SK-N-SH (cell line): Measurements from ENCODE around the gene PLD3. TPM values are rescaled to one million over a fixed set of nuclear protein-coding genes. Genes with fewer than 3 reads are reported as not detected.

Experiments used
- CTCF ChIA-PET: fragments of 300-600, 350-600 bp; formaldehyde crosslinking; extraction: SDS; loops from one replicate; lab custom pipeline; 2021; lab: Yijun Ruan, JAX
- POLR2A ChIA-PET: fragments of 350-600 bp; sonication (Branson Sonifier 250); formaldehyde crosslinking; extraction: SDS; loops from one replicate; lab custom pipeline; 2020; ENCODE audit warnings: antibody characterized with exemption, inconsistent platforms; lab: Yijun Ruan, JAX
- DNase-seq: peaks from one replicate; pipeline ENCODE4 v3.0.0; 2012
- H2AFZ ChIP-seq: fragments of 200-600 bp; sonication (generic); 2 replicates; pipeline ENCODE4 v1.8.1; 2016; ENCODE audit warnings: antibody characterized with exemption, mild to moderate bottlenecking, low read depth
- H3F3A ChIP-seq: fragments of 200-600 bp; sonication (generic); replicated peaks from 2 replicates; pipeline ENCODE3; 2016; ENCODE audit warnings: antibody characterized with exemption, mild to moderate bottlenecking; ENCODE audit not compliant: insufficient read depth
- H3K27ac ChIP-seq, 2 experiments: fragments of 200-500 bp in 1 of 2; fragments of 200-600 bp in 1 of 2; sonication (Bioruptor generic) in 1 of 2; sonication (generic), shearing (Covaris generic) in 1 of 2; 2 replicates each; pipeline versions ENCODE4 v1.5.1 to v1.6.1; 2014 to 2016; ENCODE audit warnings: low read depth in 2 of 2, inconsistent platforms in 1 of 2, low read length in 1 of 2, mild to moderate bottlenecking in 1 of 2, mixed read lengths in 1 of 2
- H3K27me3 ChIP-seq: fragments of 200-600 bp; sonication (generic), shearing (Covaris generic); 2 replicates; pipeline ENCODE4 v1.6.1; 2016; ENCODE audit warnings: mixed run types; ENCODE audit not compliant: insufficient read depth
- H3K36me3 ChIP-seq, 2 experiments: fragments of 200-500 bp in 1 of 2; fragments of 200-600 bp in 1 of 2; sonication (Bioruptor generic) in 1 of 2; sonication (generic) in 1 of 2; replicated peaks in 1 of 2; 2 replicates each; pipeline versions ENCODE3 to v1.5.1; 2014 to 2016; ENCODE audit warnings: low read length in 1 of 2, mild to moderate bottlenecking in 1 of 2; ENCODE audit not compliant: insufficient read depth in 2 of 2, control insufficient read depth in 1 of 2
- H3K4me1 ChIP-seq, 2 experiments: fragments of 200-500 bp in 1 of 2; fragments of 200-600 bp in 1 of 2; sonication (Bioruptor generic) in 1 of 2; sonication (generic), shearing (Covaris generic) in 1 of 2; 2 replicates each; pipeline versions ENCODE4 v1.5.1 to v1.6.1; 2014 to 2016; ENCODE audit warnings: low read depth in 1 of 2, low read length in 1 of 2, mixed run types in 1 of 2; ENCODE audit not compliant: insufficient read depth in 2 of 2, control insufficient read depth in 1 of 2
- H3K4me2 ChIP-seq: fragments of 200-600 bp; sonication (generic), shearing (Covaris generic); 2 replicates; pipeline ENCODE4 v1.6.1; 2017; ENCODE audit warnings: mixed run types
- H3K4me3 ChIP-seq, 2 experiments: fragments of 200-500 bp in 1 of 2; fragments of 200-600 bp in 1 of 2; sonication (Bioruptor generic) in 1 of 2; sonication (generic), shearing (Covaris generic) in 1 of 2; 2 replicates each; pipeline versions ENCODE4 v1.5.1 to v1.8.1; 2014 to 2016; ENCODE audit warnings: low read depth in 2 of 2, inconsistent platforms in 1 of 2, low read length in 1 of 2, mild to moderate bottlenecking in 1 of 2, mixed read lengths in 1 of 2, moderate library complexity in 1 of 2
- H3K79me2 ChIP-seq: fragments of 200-600 bp; sonication (generic); 2 replicates; pipeline ENCODE4 v1.8.1; 2017; ENCODE audit warnings: mild to moderate bottlenecking; ENCODE audit not compliant: insufficient read depth
- H3K9ac ChIP-seq: fragments of 200-600 bp; sonication (generic); 2 replicates; pipeline ENCODE4 v1.6.1; 2017; ENCODE audit warnings: mixed run types
- H3K9me2 ChIP-seq: fragments of 200-600 bp; sonication (generic); 2 replicates; pipeline ENCODE4 v1.6.1; 2017; ENCODE audit warnings: mixed run types
- H3K9me3 ChIP-seq: fragments of 200-600 bp; sonication (generic); 2 replicates; pipeline ENCODE4 v1.6.1; 2017; ENCODE audit warnings: mixed run types, mild to moderate bottlenecking, moderate library complexity
- H4K20me1 ChIP-seq: fragments of 200-600 bp; sonication (generic); 2 replicates; pipeline ENCODE4 v1.6.1; 2017; ENCODE audit warnings: mild to moderate bottlenecking, mixed run types; ENCODE audit not compliant: insufficient read depth
- EP300 ChIP-seq, 2 experiments: IDR thresholded peaks; 2 replicates each; pipeline versions ENCODE4 v1.4.0 to v1.6.1; 2012; ENCODE audit warnings: borderline replicate concordance in 1 of 2, low read depth in 1 of 2, low read length in 1 of 2
- EZH2phosphoT487 ChIP-seq: fragments of 200-600 bp; sonication (generic); IDR thresholded peaks from 2 replicates; pipeline ENCODE4 v1.6.1; 2017; ENCODE audit warnings: low read depth, mixed run types, mild to moderate bottlenecking, antibody characterized with exemption, moderate library complexity, borderline replicate concordance
- FOXM1 ChIP-seq: IDR thresholded peaks from 2 replicates; pipeline ENCODE4 v1.4.0; 2012; ENCODE audit warnings: low read depth, mild to moderate bottlenecking
- GATA2 ChIP-seq: sonication (generic); formaldehyde crosslinking; IDR thresholded peaks from 2 replicates; pipeline ENCODE4 v1.5.0; 2020; ENCODE audit warnings: mild to moderate bottlenecking, missing genetic modification reagents
- NRF1 ChIP-seq: IDR thresholded peaks from 2 replicates; pipeline ENCODE4 v1.6.1; 2012; ENCODE audit warnings: low read depth, mild to moderate bottlenecking, low read length
- POLR2AphosphoS5 ChIP-seq: IDR thresholded peaks from 2 replicates; pipeline ENCODE4 v1.6.1; 2012; ENCODE audit warnings: low read depth, low read length
- RXRA ChIP-seq: IDR thresholded peaks from 2 replicates; pipeline ENCODE4 v1.4.0; 2012; ENCODE audit warnings: low read depth, mild to moderate bottlenecking, borderline replicate concordance
- SMC3 ChIP-seq: IDR thresholded peaks from 2 replicates; pipeline ENCODE4 v1.6.1; 2012; ENCODE audit warnings: low read depth, low read length, improper control_type of control experiment
- TCF12 ChIP-seq: IDR thresholded peaks from 2 replicates; pipeline ENCODE4 v1.4.0; 2012
- WGBS: methylation state at CpG from one replicate; pipeline ENCODE4 v1.1.6; 2017; ENCODE audit warnings: low lambda C conversion rate; 5-methylcytosine and 5-hydroxymethylcytosine counted together
- polyA plus RNA-seq, 3 experiments: library from polyadenylated mRNA; depleted of rRNA; stranded (reverse); fragments of >200 nt; gene quantifications; 2 replicates each; pipeline ENCODE4 v1.2.3, GENCODE V29; 2012
- TF ChIP-seq, protein P1 (sequence below): IDR thresholded peaks from 2 replicates; pipeline ENCODE4 v1.4.0; 2012; ENCODE audit warnings: low read depth, borderline replicate concordance
- TF ChIP-seq, protein P2 (sequence below): IDR thresholded peaks from 2 replicates; pipeline ENCODE4; 2012
- TF ChIP-seq, protein P3 (sequence below): IDR thresholded peaks from 2 replicates; pipeline ENCODE4 v1.6.1; 2012; ENCODE audit warnings: mild to moderate bottlenecking, low read depth, low read length, moderate library complexity
- TF ChIP-seq, protein P4 (sequence below): fragments of 200-600 bp; sonication (generic); IDR thresholded peaks from 2 replicates; pipeline ENCODE4 v1.6.1; 2017; ENCODE audit warnings: antibody characterized with exemption, mild to moderate bottlenecking, moderate library complexity

Gene PLD3
- polyA plus RNA-seq, 1 of the 3 experiments (the other 2 are of a cell fraction): 511 TPM

DNA sequence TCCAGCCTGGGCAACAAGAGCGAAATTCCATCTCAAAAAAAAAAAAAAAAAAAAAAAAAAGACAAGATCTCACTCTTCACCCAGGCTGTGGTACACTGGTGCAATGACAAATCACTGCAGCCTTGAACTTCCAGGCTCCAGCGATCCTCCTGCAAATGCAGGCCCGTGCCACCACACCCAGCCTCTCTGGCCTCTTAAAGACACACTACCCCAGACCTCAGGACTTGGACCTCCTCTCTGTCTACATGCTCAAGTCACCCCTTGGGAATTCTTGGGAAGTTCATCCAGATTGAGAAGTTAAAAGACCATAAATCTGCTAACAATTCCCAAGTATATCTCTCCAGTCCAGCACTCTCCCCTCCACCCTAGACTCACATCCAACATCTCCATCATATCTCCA lies 52.1 kb downstream of the PLD3 start:
- TF ChIP-seq RXRA: no peak
- no peak for TF ChIP-seq NRF1
- TF ChIP-seq, protein P1, sequence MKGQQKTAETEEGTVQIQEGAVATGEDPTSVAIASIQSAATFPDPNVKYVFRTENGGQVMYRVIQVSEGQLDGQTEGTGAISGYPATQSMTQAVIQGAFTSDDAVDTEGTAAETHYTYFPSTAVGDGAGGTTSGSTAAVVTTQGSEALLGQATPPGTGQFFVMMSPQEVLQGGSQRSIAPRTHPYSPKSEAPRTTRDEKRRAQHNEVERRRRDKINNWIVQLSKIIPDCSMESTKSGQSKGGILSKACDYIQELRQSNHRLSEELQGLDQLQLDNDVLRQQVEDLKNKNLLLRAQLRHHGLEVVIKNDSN: no peak
- no peak for TF ChIP-seq POLR2AphosphoS5
- no peak for TF ChIP-seq SMC3
- TF ChIP-seq, protein P2, sequence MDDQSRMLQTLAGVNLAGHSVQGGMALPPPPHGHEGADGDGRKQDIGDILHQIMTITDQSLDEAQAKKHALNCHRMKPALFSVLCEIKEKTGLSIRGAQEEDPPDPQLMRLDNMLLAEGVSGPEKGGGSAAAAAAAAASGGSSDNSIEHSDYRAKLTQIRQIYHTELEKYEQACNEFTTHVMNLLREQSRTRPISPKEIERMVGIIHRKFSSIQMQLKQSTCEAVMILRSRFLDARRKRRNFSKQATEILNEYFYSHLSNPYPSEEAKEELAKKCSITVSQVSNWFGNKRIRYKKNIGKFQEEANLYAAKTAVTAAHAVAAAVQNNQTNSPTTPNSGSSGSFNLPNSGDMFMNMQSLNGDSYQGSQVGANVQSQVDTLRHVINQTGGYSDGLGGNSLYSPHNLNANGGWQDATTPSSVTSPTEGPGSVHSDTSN: no peak
- TF ChIP-seq TCF12: no peak
- TF ChIP-seq EZH2phosphoT487: no peak
- TF ChIP-seq FOXM1: no peak
- no peak for TF ChIP-seq EP300 (IDR thresholded peaks at IDR 0.05; ENCODE audit: borderline replicate concordance in 1 of 2, low read depth in 1 of 2, low read length in 1 of 2)
- TF ChIP-seq GATA2 (CRISPR knock-in tag): no peak
- TF ChIP-seq, protein P3, sequence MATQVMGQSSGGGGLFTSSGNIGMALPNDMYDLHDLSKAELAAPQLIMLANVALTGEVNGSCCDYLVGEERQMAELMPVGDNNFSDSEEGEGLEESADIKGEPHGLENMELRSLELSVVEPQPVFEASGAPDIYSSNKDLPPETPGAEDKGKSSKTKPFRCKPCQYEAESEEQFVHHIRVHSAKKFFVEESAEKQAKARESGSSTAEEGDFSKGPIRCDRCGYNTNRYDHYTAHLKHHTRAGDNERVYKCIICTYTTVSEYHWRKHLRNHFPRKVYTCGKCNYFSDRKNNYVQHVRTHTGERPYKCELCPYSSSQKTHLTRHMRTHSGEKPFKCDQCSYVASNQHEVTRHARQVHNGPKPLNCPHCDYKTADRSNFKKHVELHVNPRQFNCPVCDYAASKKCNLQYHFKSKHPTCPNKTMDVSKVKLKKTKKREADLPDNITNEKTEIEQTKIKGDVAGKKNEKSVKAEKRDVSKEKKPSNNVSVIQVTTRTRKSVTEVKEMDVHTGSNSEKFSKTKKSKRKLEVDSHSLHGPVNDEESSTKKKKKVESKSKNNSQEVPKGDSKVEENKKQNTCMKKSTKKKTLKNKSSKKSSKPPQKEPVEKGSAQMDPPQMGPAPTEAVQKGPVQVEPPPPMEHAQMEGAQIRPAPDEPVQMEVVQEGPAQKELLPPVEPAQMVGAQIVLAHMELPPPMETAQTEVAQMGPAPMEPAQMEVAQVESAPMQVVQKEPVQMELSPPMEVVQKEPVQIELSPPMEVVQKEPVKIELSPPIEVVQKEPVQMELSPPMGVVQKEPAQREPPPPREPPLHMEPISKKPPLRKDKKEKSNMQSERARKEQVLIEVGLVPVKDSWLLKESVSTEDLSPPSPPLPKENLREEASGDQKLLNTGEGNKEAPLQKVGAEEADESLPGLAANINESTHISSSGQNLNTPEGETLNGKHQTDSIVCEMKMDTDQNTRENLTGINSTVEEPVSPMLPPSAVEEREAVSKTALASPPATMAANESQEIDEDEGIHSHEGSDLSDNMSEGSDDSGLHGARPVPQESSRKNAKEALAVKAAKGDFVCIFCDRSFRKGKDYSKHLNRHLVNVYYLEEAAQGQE: no peak
- TF ChIP-seq, protein P4, sequence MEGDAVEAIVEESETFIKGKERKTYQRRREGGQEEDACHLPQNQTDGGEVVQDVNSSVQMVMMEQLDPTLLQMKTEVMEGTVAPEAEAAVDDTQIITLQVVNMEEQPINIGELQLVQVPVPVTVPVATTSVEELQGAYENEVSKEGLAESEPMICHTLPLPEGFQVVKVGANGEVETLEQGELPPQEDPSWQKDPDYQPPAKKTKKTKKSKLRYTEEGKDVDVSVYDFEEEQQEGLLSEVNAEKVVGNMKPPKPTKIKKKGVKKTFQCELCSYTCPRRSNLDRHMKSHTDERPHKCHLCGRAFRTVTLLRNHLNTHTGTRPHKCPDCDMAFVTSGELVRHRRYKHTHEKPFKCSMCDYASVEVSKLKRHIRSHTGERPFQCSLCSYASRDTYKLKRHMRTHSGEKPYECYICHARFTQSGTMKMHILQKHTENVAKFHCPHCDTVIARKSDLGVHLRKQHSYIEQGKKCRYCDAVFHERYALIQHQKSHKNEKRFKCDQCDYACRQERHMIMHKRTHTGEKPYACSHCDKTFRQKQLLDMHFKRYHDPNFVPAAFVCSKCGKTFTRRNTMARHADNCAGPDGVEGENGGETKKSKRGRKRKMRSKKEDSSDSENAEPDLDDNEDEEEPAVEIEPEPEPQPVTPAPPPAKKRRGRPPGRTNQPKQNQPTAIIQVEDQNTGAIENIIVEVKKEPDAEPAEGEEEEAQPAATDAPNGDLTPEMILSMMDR: no peak
- TF ChIP-seq, all 33 proteins: peak for 0
- Histone ChIP-seq H3K79me2 (no peaks in the 10 kb centered on the region), H2AFZ (no peak overlapping the region), H3K4me3 (no peak overlapping the region), H3K4me2 (no peak overlapping the region), H4K20me1 (no peaks in the 10 kb centered on the region), H3K36me3 (no peaks in the 10 kb centered on the region), H3K27me3 (no peaks in the 10 kb centered on the region), H3K4me1 (no peaks in the 10 kb centered on the region; a peak in 1 of 4 replicates), H3K9me2 (no peaks in the 10 kb centered on the region), H3F3A (peaks cover 3% of the 10 kb centered on the region), H3K27ac (no peak overlapping the region), H3K9ac (no peak overlapping the region), H3K9me3 (no peaks in the 10 kb centered on the region)
- ChIA-PET POLR2A (no interaction called here), CTCF (interaction anchor here (0.9 kb wide), 1 partner anchor 26 kb away, joined by 4 read pairs; the partner anchor contains the start of gene SERTAD1)
- no peak for DNase-seq
- 78% methylated on average over 3 of the region's 3 CpGs for WGBS
